Tibial nerve (tissue), 4 donors: ENCODE measurements around the gene AIM2.
A peak's percentile ranks its signal among the peaks of the same experiment; 100 is the strongest.

Source experiments
- CTCF ChIP-seq, 5 experiments: fragments of 200-600 bp in 3 of 5; fragments of 450-650 bp in 2 of 5; sonication (generic) in 3 of 5; IDR thresholded peaks; one replicate each; pipeline ENCODE4 v1.5.1; 2016 to 2019; ENCODE audit warnings: antibody characterized with exemption in 5 of 5, mild to moderate bottlenecking in 3 of 5, moderate library complexity in 2 of 5
- EP300 ChIP-seq, 2 donors: sonication (generic); formaldehyde crosslinking; IDR thresholded peaks; one replicate each; pipeline ENCODE4 v1.6.1; 2017; ENCODE audit warnings: antibody characterized with exemption in 2 of 2, mild to moderate bottlenecking in 1 of 2
- POLR2A ChIP-seq, 2 donors: fragments of 450-650 bp; IDR thresholded peaks; one replicate each; pipeline ENCODE4 v1.6.1; 2017; ENCODE audit warnings: antibody characterized with exemption in 2 of 2, mild to moderate bottlenecking in 2 of 2, moderate library complexity in 2 of 2

GRCh38 chr1:159084867-159085266 is 8.3 kb upstream of the AIM2 start:
- TF ChIP-seq POLR2A (IDR thresholded peaks at IDR 0.05) (no peak), CTCF (IDR thresholded peaks at IDR 0.05) (no peak), EP300 (IDR thresholded peaks at IDR 0.05) (peak in 1 of 2 donors; percentile 64)
